Aorta (tissue), 5 donors: ENCODE data around the gene COL5A2. TPM values are rescaled to one million over a fixed set of nuclear protein-coding genes. Genes with fewer than 3 reads are reported as not detected.

Source experiments
- ATAC-seq: fragments of 200-7000 bp; cut with Tn5 transposase; one replicate; pipeline ENCODE4 v1.9.1; 2022; ENCODE audit warnings: moderate library complexity; ENCODE audit not compliant: low FRiP score
- DNase-seq, 2 donors: peaks; one replicate each; pipeline ENCODE4 v3.0.0-alpha.2; 2020
- H3K27ac ChIP-seq, 2 donors: one replicate each; pipeline ENCODE4 v1.5.1; 2013; ENCODE audit warnings: low read length in 2 of 2, mild to moderate bottlenecking in 2 of 2, moderate library complexity in 2 of 2, control low read depth in 1 of 2, inconsistent platforms in 1 of 2, low read depth in 1 of 2
- H3K27me3 ChIP-seq, 2 donors: one replicate each; pipeline ENCODE4 v1.6.1; 2013; ENCODE audit warnings: control low read depth in 1 of 2, low read length in 1 of 2, mild to moderate bottlenecking in 1 of 2, moderate library complexity in 1 of 2; ENCODE audit not compliant: insufficient read depth in 2 of 2, control insufficient read depth in 1 of 2
- H3K36me3 ChIP-seq, 2 donors: one replicate each; pipeline ENCODE4 v1.6.1; 2013; ENCODE audit warnings: control low read depth in 1 of 2, low read length in 1 of 2, mild to moderate bottlenecking in 1 of 2; ENCODE audit not compliant: insufficient read depth in 2 of 2, control insufficient read depth in 1 of 2
- H3K4me1 ChIP-seq, 2 donors: one replicate each; pipeline ENCODE4 v1.6.1; 2013; ENCODE audit warnings: low read length in 2 of 2, control low read depth in 1 of 2, mild to moderate bottlenecking in 1 of 2, moderate library complexity in 1 of 2; ENCODE audit not compliant: insufficient read depth in 2 of 2, control insufficient read depth in 1 of 2
- H3K4me3 ChIP-seq, 2 donors: one replicate each; pipeline ENCODE4 v1.5.1; 2013; ENCODE audit warnings: low read length in 2 of 2, control low read depth in 1 of 2, mild to moderate bottlenecking in 1 of 2
- H3K9me3 ChIP-seq: one replicate; pipeline ENCODE4 v1.6.1; 2013; ENCODE audit warnings: mild to moderate bottlenecking, low read length; ENCODE audit not compliant: control insufficient read depth
- WGBS, 2 donors: extraction: QIAGEN DNeasy Blood & Tissue Kit; methylation state at CpG; one replicate each; pipeline ENCODE4 v1.1.7; 2013; 5-methylcytosine and 5-hydroxymethylcytosine counted together
- intact Hi-C, 2 donors: fragments of 100-400 bp; cut with DNase I; formaldehyde crosslinking; loops; one replicate each; pipeline versions ENCODE4 v1.14.2 to v1.15.0; 2022
- polyA plus RNA-seq, 2 donors: library from polyadenylated mRNA; stranded (reverse); fragments of 200-250 nt; gene quantifications; one replicate each; pipeline ENCODE4 v1.2.3, GENCODE V29; 2013
- total RNA-seq, 2 donors: library from RNA; stranded (reverse); fragmentation: NEBNext Ultra II Directional; extraction: Animal tissue kit (Norgen Biotek cat#: 25700); gene quantifications; one replicate each; pipeline ENCODE4 v1.2.1, GENCODE V29; 2021
- donor health status: healthy with polysubstance abuse.
- donor health status: Bipolar disorder and iron deficiency.
- donor health status: DM: no; HTN: no; CAD: no.
- donor health status: DM: no; HTN: no; CAD: no.
- donor health status: DM: yes; HTN: yes; CAD: no.

Gene COL5A2
- total and polyA plus RNA-seq, 4 donors = 13.3 to 131 (median 97.9) TPM

DNA sequence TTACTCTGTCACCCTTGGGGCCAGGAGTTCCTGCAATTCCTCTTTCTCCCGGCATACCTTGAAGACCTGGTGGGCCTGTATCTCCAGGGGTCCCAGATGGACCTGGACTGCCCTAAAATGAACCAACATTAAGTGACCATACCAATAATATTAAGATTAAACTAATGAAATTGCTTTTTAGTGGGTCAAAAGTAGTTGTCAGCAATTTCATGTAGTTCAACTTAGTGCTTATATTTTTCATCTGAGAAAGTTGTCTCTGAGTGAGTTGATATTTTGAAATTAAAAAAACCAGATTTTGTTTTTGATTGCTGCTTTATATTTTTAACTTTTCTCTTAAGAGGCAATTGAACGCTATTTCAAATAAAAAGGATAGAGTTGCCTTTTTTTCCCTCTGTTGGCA lies 122.2 kb downstream of the COL5A2 start:
- 87 to 91% methylated on average over 2 of the region's 2 CpGs for whole genome bisulfite sequencing, 2 donors
- Histone ChIP-seq H3K4me3 (no peak overlapping the region), H3K4me1 (no peaks in the 10 kb centered on the region), H3K36me3 (peaks cover 4 to 5% of the 10 kb centered on the region in 2 donors), H3K27me3 (no peaks in the 10 kb centered on the region), H3K9me3 (no peaks in the 10 kb centered on the region), H3K27ac (no peak overlapping the region)
- ATAC-seq (no peak), DNase-seq (no peak)
- intact Hi-C loops = loop anchor here in 1 of 2 donors (10.0 kb wide), 1 partner anchor 53 kb away; no protein-coding TSS in a partner anchor

DNA sequence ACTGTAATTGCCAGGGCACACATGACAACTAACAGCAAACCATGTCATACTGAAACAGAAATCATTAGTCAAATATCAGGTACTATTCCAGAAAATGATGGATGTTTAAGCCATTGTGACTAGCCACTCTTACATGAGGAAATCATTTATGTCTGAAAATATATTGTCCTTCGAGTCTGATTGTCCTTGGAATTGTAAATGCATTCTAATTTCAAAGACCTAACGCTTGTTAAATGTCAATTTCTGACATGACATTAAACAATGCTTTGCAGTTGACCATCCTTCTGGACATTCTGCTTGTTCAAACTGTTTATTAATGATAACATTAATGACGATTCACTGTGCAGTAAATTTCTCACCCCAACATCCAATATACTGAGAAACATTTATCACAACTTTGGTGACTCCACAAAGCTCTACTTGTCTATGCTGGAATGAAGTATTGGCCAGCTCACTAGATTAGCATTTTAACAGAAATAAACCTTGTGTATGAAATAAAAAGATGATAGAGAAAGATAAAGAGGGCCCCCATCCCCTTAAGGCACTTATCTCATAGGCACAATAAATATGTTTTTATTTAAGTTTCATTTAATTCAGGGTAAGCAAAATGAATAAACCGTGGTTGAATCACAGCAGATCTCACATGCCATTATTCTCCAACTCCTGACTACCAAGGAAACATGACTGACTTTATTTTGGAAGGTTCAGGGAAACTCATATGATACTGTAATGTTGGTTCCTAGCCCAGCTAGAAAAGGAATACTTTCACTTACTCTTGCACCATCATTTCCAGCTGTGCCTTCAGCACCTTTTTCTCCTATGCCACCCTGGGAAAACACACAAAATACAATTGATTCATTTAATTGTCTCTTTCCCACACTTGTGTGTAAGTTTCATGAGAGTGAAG lies 123.1 kb downstream of the COL5A2 start:
- DNase-seq = no peak
- intact Hi-C loops = loop anchor here in 1 of 2 donors (10.0 kb wide), 1 partner anchor 52 kb away; no protein-coding TSS in a partner anchor
- Histone ChIP-seq H3K36me3 (peaks cover 4 to 5% of the 10 kb centered on the region in 2 donors), H3K4me3 (no peak overlapping the region), H3K27me3 (no peaks in the 10 kb centered on the region), H3K9me3 (no peaks in the 10 kb centered on the region), H3K4me1 (no peaks in the 10 kb centered on the region), H3K27ac (no peak overlapping the region)
- ATAC-seq = no peak
- 62 to 65% methylated on average over 4 of the region's 4 CpGs for WGBS, 2 donors

DNA sequence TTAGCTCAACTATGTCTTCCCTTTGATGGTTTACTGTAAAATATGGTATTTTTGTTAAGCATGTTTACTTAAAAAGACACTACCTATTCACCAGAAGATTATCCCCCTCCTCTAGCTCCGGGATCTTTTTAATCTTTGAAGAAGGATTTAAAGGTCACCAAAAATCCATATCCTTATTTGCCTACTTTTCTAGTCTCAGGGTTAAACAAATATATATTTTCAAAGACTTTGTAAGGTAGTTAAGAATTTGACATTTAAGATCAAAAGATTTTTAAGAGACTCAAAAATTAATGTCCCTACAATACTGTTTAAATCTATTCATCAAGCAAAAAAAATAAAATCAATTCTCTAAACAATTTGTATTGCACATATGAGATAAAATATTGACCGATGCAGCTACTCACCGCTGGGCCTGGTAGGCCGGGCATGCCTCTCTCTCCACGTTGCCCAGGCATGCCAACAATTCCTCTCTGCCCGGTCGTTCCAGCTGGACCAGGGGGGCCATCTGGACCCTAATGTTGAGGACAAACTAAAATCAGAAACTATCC lies 129.3 kb downstream of the COL5A2 start:
- H3K4me1 ChIP-seq = no peaks in the 10 kb centered on the region
- H3K9me3 ChIP-seq = no peaks in the 10 kb centered on the region
- 65 to 67% methylated on average over 7 of the region's 7 CpGs for WGBS, 2 donors
- H3K27me3 ChIP-seq = no peaks in the 10 kb centered on the region
- H3K27ac ChIP-seq = no peak overlapping the region
- H3K4me3 ChIP-seq = no peak overlapping the region
- intact Hi-C loops = loop anchor here in 1 of 2 donors (10.0 kb wide), 1 partner anchor 45 kb away; no protein-coding TSS in a partner anchor
- no peak for DNase-seq
- ATAC-seq = no peak
- H3K36me3 ChIP-seq = peaks cover 4 to 9% of the 10 kb centered on the region in 2 donors

DNA sequence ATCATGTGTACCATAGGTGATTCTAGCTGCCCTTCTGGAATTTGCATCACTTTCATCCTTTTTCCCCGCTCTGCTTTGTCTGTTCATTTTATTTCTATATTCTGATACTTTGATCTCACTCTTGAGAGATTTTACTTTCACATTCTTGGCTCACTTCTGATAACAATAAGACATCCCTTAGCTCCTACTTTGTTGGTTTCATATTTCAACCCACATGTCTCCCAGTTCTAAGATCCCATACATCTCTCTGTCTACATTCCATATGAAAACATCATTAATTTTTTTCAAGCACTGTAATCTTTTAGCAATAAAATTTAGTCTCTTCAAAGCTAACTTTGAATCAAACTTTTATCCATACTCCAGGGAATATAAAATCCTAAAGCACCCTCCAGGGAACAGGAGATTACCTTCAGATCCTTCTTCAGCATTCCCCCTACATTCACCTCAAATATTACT lies 129.8 kb downstream of the COL5A2 start:
- intact Hi-C loops = loop anchor here (5.0 to 10.0 kb wide), 2 partner anchors 45 to 52 kb away; no protein-coding TSS in a partner anchor
- no peaks in the 10 kb centered on the region for H3K4me1 ChIP-seq
- no peak for DNase-seq
- H3K36me3 ChIP-seq = peaks cover 4 to 6% of the 10 kb centered on the region in 2 donors
- H3K9me3 ChIP-seq = no peaks in the 10 kb centered on the region
- no peak for ATAC-seq
- no peaks in the 10 kb centered on the region for H3K27me3 ChIP-seq
- H3K27ac ChIP-seq = no peak overlapping the region
- no peak overlapping the region for H3K4me3 ChIP-seq
- WGBS, 2 donors = 95 to 100% methylated on average over 1 of the region's 1 CpG

DNA sequence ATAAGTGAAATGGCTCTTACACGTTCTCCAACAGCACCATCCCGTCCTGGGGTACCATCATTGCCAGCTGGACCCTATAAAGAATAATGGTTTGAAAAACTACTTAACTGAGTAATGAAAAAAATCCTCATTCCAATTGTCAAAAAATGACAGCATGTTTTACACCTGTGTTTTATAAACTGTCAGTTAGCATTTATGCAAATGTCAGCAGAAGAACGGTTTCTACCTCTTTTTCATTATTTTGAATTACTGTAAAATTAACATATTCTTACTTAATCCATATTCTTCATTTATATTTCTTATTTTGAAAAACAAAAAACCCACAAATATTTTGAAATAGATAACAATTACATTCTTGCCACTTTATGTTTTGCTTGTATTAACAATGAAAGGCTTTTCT lies 131.4 kb downstream of the COL5A2 start:
- H3K36me3 ChIP-seq = peaks cover 0 to 6% of the 10 kb centered on the region in 2 donors
- no peaks in the 10 kb centered on the region for H3K27me3 ChIP-seq
- ATAC-seq (no peak), DNase-seq (no peak)
- 93 to 95% methylated on average over 3 of the region's 3 CpGs for WGBS, 2 donors
- no peaks in the 10 kb centered on the region for H3K4me1 ChIP-seq
- no peaks in the 10 kb centered on the region for H3K9me3 ChIP-seq
- no peak overlapping the region for H3K27ac ChIP-seq
- intact Hi-C loops = loop anchor here in 1 of 2 donors (5.0 kb wide), 1 partner anchor 51 kb away; no protein-coding TSS in a partner anchor
- H3K4me3 ChIP-seq = no peak overlapping the region

DNA sequence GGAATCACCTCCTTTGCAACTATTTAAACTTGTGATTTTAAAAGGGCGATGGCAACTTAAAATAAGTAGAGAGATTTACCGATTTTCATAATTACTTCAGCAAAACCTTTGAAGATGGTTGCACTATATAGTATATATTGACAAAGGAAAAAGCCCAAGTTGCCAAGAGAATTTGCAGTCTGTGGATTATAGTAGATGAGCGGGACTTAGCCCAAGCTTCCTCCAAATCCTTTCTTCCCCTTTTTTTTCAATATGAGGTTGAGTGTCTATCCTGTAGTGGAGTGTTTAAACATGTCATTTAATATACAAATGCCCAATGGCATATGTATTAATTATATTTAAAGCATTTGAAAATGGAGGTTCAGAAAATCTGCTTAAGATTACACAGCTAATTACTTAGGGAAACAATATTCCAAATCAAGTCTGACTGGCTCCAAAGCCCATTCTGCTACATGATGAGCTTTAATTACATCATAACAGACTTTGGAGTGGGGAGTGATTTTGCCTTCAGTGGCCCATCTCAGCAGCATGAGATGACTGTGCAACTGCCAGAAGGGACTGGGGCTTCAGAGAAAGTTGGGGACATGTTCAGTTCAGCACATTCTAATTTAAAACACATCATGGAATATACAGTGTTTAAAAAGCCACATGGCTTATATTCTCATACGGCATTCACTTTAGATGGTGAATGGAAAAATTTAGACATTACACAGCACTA lies 132.2 kb downstream of the COL5A2 start:
- WGBS, 2 donors = 93 to 97% methylated on average over 4 of the region's 4 CpGs
- Histone ChIP-seq H3K27ac (no peak overlapping the region), H3K27me3 (no peaks in the 10 kb centered on the region), H3K4me3 (no peak overlapping the region), H3K4me1 (no peaks in the 10 kb centered on the region), H3K36me3 (peaks cover 0 to 3% of the 10 kb centered on the region in 2 donors), H3K9me3 (no peaks in the 10 kb centered on the region)
- ATAC-seq = no peak
- intact Hi-C loops = loop anchor here in 1 of 2 donors (5.0 kb wide), 1 partner anchor 50 kb away; no protein-coding TSS in a partner anchor
- no peak for DNase-seq

DNA sequence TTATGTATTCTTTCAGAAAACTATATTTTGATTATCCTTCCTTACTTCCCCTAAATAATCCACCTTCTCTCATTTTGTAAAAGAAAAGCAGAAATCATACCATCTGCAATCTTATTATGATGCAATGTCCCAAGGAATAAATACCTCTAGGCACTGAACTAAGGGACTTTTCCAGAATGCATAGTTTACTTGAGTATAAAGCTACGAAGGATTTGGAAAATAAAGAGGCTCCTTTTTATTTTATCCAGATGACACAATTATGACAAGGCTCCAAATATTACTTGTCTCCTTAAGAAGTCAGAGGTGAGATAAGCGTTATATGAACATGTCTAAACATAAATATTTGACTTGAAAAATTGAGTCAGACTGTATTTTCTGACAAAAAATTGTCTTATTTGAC lies 133.2 kb downstream of the COL5A2 start:
- intact Hi-C loops = loop anchor here in 1 of 2 donors (5.0 kb wide), 1 partner anchor 49 kb away; no protein-coding TSS in a partner anchor

DNA sequence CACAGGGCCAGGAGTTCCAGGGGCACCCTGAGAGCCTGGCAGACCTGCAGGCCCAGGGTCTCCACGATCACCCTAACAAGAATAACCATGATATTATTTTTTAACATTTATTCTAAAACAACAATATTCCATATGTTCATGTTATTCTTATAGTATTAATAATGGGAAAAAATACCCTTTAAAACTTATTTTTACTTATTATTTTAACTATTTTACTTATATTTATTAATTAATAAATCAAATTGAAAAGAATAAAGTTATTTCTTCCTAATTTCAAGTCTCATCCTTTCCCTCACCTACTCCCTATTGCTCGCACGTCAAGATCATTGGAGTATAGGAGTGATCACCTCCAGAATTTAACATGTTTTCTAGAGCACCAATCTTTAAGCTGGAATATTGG lies 133.7 kb downstream of the COL5A2 start:
- Histone ChIP-seq H3K4me3 (no peak overlapping the region), H3K27me3 (no peaks in the 10 kb centered on the region), H3K4me1 (no peaks in the 10 kb centered on the region), H3K36me3 (peaks cover 0 to 2% of the 10 kb centered on the region in 2 donors), H3K9me3 (no peaks in the 10 kb centered on the region), H3K27ac (no peak overlapping the region)
- no peak for ATAC-seq
- 93 to 95% methylated on average over 3 of the region's 3 CpGs for WGBS, 2 donors
- DNase-seq = no peak
- intact Hi-C loops = loop anchor here in 1 of 2 donors (5.0 kb wide), 1 partner anchor 49 kb away; no protein-coding TSS in a partner anchor

More for the DNA sequence above, 133.2 kb downstream of the COL5A2 start:
- H3K27me3 ChIP-seq = no peaks in the 10 kb centered on the region
- H3K27ac ChIP-seq = no peak overlapping the region
- H3K4me1 ChIP-seq = no peaks in the 10 kb centered on the region
- peaks cover 0 to 3% of the 10 kb centered on the region in 2 donors for H3K36me3 ChIP-seq
- no peak for DNase-seq
- 76 to 81% methylated on average over 2 of the region's 2 CpGs for WGBS, 2 donors
- ATAC-seq = no peak
- H3K9me3 ChIP-seq = no peaks in the 10 kb centered on the region
- H3K4me3 ChIP-seq = no peak overlapping the region
